Muscle layer of duodenum (tissue), 2 donors: ENCODE measurements around the gene GSTM3.
A peak's percentile ranks its signal among the peaks of the same experiment; 100 is the strongest.

Experiments used
- H3K27ac ChIP-seq: one replicate; pipeline ENCODE4 v1.7.0; 2013; ENCODE audit warnings: mild to moderate bottlenecking, low read length
- H3K27me3 ChIP-seq: one replicate; pipeline ENCODE4 v1.7.0; 2013; ENCODE audit warnings: low read depth, mild to moderate bottlenecking, control low read depth, low read length
- H3K36me3 ChIP-seq, 2 donors: one replicate each; pipeline ENCODE4 v1.7.0; 2013; ENCODE audit warnings: low read length in 2 of 2, control low read depth in 1 of 2, mild to moderate bottlenecking in 1 of 2; ENCODE audit not compliant: insufficient read depth in 2 of 2, control insufficient read depth in 1 of 2
- H3K4me1 ChIP-seq, 2 donors: one replicate each; pipeline ENCODE4 v1.7.0; 2013; ENCODE audit warnings: low read length in 2 of 2, mild to moderate bottlenecking in 2 of 2, control low read depth in 1 of 2, moderate library complexity in 1 of 2; ENCODE audit not compliant: insufficient read depth in 2 of 2, control insufficient read depth in 1 of 2
- H3K4me3 ChIP-seq, 2 donors: one replicate each; pipeline ENCODE4 v1.7.0; 2013; ENCODE audit warnings: low read length in 2 of 2, low read depth in 1 of 2, mild to moderate bottlenecking in 1 of 2
- H3K9me3 ChIP-seq, 2 donors: one replicate each; pipeline ENCODE4 v1.7.0; 2013; ENCODE audit warnings: low read length in 2 of 2, control low read depth in 1 of 2, mild to moderate bottlenecking in 1 of 2; ENCODE audit not compliant: control insufficient read depth in 1 of 2
- donor health status: healthy.

GSTM3 gene

GRCh38 chr1:109740615-109741373 lies at the start of gene GSTM3:
Gene GSTM3 (minus strand): TSS chr1:109741038. CDS start chr1:109740287, 751 bp downstream.
- Histone ChIP-seq H3K4me1 (peaks cover 4 to 14% of the 10 kb centered on the region in 2 donors), H3K27ac (peak within 1 kb of the TSS; percentile 51)

GRCh38 chr1:109790329-109790728 lies 49.5 kb upstream of the GSTM3 start:
- Histone ChIP-seq H3K36me3 (no peaks in the 10 kb centered on the region), H3K27me3 (no peaks in the 10 kb centered on the region), H3K27ac (peak overlapping the region; percentile 14), H3K4me3 (no peak overlapping the region), H3K4me1 (peaks cover 33 to 49% of the 10 kb centered on the region in 2 donors), H3K9me3 (no peaks in the 10 kb centered on the region)

More at GRCh38 chr1:109740615-109741373, at the start of gene GSTM3:
- Histone ChIP-seq H3K36me3 (peaks cover 18 to 20% of the 10 kb centered on the region in 2 donors), H3K9me3 (no peaks in the 10 kb centered on the region), H3K4me3 (peak within 1 kb of the TSS; percentile 64 to 79), H3K27me3 (no peaks in the 10 kb centered on the region)

- H3K27ac ChIP-seq = no peak overlapping the region
- H3K4me1 ChIP-seq = peaks cover 33 to 45% of the 10 kb centered on the region in 2 donors
Observed at GRCh38 chr1:109789551-109790180, 48.8 kb upstream of the GSTM3 start.

GRCh38 chr1:109788695-109789521 lies 48.1 kb upstream of the GSTM3 start:
- Histone ChIP-seq H3K9me3 (no peaks in the 10 kb centered on the region), H3K4me1 (peaks cover 28 to 37% of the 10 kb centered on the region in 2 donors), H3K36me3 (no peaks in the 10 kb centered on the region), H3K27ac (no peak overlapping the region), H3K27me3 (no peaks in the 10 kb centered on the region), H3K4me3 (no peak overlapping the region)

More at GRCh38 chr1:109789551-109790180, 48.8 kb upstream of the GSTM3 start:
- Histone ChIP-seq H3K36me3 (no peaks in the 10 kb centered on the region), H3K4me3 (no peak overlapping the region), H3K27me3 (no peaks in the 10 kb centered on the region), H3K9me3 (no peaks in the 10 kb centered on the region)

DNA sequence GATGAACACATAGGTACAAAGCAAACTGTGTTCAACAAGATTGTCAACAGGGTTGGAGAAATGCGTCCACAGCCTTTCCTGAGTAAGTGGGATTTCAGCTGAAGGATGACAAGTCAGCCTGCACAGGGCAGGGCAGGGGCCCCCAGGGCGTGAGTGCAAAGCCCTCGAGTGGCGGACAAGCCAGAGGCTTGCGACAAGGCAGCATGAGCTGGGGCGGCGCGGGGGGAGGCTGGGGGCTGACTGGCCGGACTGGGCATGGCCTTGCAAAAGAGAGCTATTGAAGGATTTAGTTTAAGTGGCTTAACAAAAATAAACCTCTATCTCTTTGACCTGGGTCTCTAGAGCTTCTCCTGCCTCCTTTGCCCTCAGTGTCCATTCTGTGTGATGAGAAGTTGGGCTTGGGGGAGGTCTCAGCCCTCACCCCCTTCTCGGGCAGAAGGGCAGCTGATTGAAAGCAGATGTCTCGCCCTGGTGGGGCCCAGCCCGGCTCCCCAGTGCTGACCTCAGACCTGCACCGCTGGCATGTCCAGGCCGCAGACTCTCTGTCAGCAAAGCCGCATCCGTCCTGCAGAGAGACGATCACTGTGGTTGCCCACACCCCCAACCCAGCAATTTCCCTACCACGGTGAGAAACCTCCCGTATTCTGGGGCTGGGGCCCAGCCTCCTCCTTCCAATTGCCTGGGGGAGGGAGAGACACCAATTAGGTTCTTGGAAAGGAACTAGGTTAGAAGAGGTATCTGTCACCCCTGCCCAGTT lies 47.2 kb upstream of the GSTM3 start:
- H3K4me3 ChIP-seq = no peak overlapping the region
- H3K27ac ChIP-seq = no peak overlapping the region
- peaks cover 21 to 28% of the 10 kb centered on the region in 2 donors for H3K4me1 ChIP-seq
- H3K9me3 ChIP-seq = no peaks in the 10 kb centered on the region
- no peaks in the 10 kb centered on the region for H3K27me3 ChIP-seq
- H3K36me3 ChIP-seq = no peaks in the 10 kb centered on the region

DNA sequence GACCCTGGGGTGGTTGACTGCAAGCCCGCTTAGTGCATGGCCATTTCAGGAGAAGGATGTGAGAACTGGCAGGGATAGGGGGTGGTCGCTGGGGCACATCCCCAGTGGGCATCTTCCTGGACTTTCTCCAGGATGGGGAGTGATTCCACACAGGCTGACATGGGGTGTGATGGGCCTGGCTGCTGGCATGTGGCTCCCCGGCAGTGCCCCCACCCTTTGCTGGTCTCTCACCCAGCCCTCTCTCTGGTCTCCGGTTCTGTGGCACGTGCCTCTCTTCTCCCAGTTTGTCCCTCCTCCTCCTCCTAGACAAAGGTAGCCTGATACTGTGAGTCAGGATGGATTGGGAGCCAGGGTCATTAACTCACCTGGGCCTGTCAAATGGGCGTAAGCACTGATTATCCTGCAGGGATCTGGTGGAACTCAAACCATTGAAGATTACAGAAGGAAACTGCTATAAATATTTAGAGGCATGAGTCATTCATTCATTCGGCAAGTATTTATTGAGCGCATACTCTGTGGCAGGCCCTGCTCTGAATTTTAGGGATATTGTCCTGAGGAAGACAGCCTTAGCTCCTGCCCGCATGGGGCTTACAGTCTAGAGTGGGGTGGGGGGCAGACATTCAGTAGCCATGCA lies 46.5 kb upstream of the GSTM3 start:
- Histone ChIP-seq H3K4me3 (no peak overlapping the region), H3K27ac (no peak overlapping the region), H3K36me3 (no peaks in the 10 kb centered on the region), H3K27me3 (no peaks in the 10 kb centered on the region), H3K4me1 (peaks cover 21% of the 10 kb centered on the region in 2 donors), H3K9me3 (no peaks in the 10 kb centered on the region)

GRCh38 chr1:109786531-109787021 lies 45.7 kb upstream of the GSTM3 start:
- Histone ChIP-seq H3K4me3 (no peak overlapping the region), H3K27ac (no peak overlapping the region), H3K36me3 (no peaks in the 10 kb centered on the region), H3K4me1 (peaks cover 13 to 14% of the 10 kb centered on the region in 2 donors), H3K27me3 (no peaks in the 10 kb centered on the region), H3K9me3 (no peaks in the 10 kb centered on the region)

DNA sequence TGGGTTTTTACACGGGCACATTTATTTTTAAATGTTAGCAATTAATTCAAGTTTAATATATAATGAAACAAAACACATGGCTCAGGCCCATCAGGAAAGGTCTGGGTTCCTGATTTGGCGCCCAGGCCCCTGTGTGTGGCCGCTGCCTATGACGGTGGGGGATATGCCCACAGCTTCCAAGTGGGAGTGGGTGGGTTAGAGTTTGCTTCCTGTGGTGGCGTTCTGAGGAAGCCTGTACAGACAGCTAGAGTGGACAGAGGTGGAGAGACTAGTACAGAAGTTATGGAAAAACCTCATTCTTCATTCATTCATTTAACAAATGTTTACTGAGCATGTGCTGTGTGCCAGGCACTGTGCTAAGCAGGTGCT lies 45.3 kb upstream of the GSTM3 start:
- H3K27me3 ChIP-seq = no peaks in the 10 kb centered on the region
- no peak overlapping the region for H3K27ac ChIP-seq
- H3K36me3 ChIP-seq = no peaks in the 10 kb centered on the region
- peaks cover 8 to 13% of the 10 kb centered on the region in 2 donors for H3K4me1 ChIP-seq
- no peaks in the 10 kb centered on the region for H3K9me3 ChIP-seq
- no peak overlapping the region for H3K4me3 ChIP-seq

DNA sequence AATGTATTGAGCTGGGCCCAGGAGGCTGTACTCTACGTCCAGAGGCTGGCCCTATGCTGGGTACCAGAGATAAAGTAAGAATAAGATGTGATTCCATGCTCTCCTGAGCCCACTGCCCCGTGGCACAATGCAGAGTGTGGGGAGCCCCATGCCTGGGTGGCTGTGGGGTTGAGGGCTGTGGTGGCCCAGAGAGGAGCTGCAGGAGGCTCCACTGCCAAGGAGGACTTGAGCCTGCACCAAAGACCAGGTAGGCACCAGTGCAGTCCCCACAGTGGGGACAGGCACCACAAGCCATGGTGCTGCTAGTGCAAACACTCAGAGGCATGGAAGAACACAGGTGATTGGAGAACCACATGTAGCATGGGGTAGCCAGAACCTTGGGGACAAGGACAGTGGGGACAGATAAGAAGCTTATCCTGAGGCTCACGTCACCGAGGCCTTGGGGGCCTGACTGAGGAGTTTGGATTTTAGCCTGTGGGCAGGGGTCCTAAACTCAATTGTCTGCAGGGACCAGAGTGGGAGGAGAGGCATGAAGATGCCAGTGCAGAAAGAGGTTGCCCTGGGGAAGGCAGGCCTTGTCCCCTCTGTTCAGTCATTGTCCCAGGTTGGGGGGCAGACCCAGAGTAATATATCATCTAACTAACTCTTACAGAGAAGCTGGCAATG lies 44.7 kb upstream of the GSTM3 start:
- Histone ChIP-seq H3K4me3 (no peak overlapping the region), H3K36me3 (no peaks in the 10 kb centered on the region), H3K4me1 (peaks cover 8 to 10% of the 10 kb centered on the region in 2 donors), H3K27ac (no peak overlapping the region), H3K27me3 (no peaks in the 10 kb centered on the region), H3K9me3 (no peaks in the 10 kb centered on the region)
